HepG2 (cell line): ENCODE measurements around the gene TMEM134.

Experiments
- CC2D1A ChIP-seq: sonication (generic); formaldehyde crosslinking; IDR thresholded peaks from 2 replicates; pipeline ENCODE4 v1.8.1; 2023; ENCODE audit warnings: mild to moderate bottlenecking, missing genetic modification reagents
- CTCF ChIP-seq: sonication (generic); formaldehyde crosslinking; IDR thresholded peaks from 2 replicates; pipeline ENCODE4 v1.5.0; 2020; ENCODE audit warnings: mild to moderate bottlenecking, missing genetic modification reagents, moderate library complexity
- EZH2 ChIP-seq: conservative IDR thresholded peaks from 2 replicates; pipeline ENCODE4 v1.6.1; 2012; ENCODE audit warnings: mild to moderate bottlenecking, low read depth, low read length, moderate library complexity
- NR2F1 ChIP-seq, 2 experiments: fragments of 450-650 bp in 1 of 2; formaldehyde crosslinking in 1 of 2; IDR thresholded peaks; 2 replicates each; pipeline versions ENCODE4 v1.5.0 to v1.6.1; 2016 to 2020; ENCODE audit warnings: mild to moderate bottlenecking in 1 of 2, missing compliant biosample characterization in 1 of 2, missing genetic modification reagents in 1 of 2, moderate library complexity in 1 of 2
- SRSF1 ChIP-seq: fragments of 200-400 bp; formaldehyde crosslinking; optimal IDR thresholded peaks from 2 replicates; pipeline ENCODE3; 2017; ENCODE audit warnings: mild to moderate bottlenecking, low read depth, low read length, moderate library complexity
- STAT6 ChIP-seq: sonication (generic); formaldehyde crosslinking; IDR thresholded peaks from 2 replicates; pipeline ENCODE4 v1.4.0; 2020; ENCODE audit warnings: missing genetic modification reagents, mild to moderate bottlenecking, borderline replicate concordance
- TFE3 ChIP-seq: IDR thresholded peaks from 2 replicates; pipeline ENCODE4 v1.6.1; 2016
- ZNF549 ChIP-seq: sonication (generic); formaldehyde crosslinking; IDR thresholded peaks from 2 replicates; pipeline ENCODE4 v1.5.0; 2020; ENCODE audit warnings: missing genetic modification reagents
- ZNF776 ChIP-seq: sonication (generic); formaldehyde crosslinking; IDR thresholded peaks from 2 replicates; pipeline ENCODE4 v1.4.0; 2020; ENCODE audit warnings: mild to moderate bottlenecking, missing genetic modification reagents
- ZNF780A ChIP-seq: sonication (generic); formaldehyde crosslinking; IDR thresholded peaks from 2 replicates; pipeline ENCODE4 v1.8.0; 2022; ENCODE audit warnings: mild to moderate bottlenecking, missing genetic modification reagents, moderate library complexity

DNA sequence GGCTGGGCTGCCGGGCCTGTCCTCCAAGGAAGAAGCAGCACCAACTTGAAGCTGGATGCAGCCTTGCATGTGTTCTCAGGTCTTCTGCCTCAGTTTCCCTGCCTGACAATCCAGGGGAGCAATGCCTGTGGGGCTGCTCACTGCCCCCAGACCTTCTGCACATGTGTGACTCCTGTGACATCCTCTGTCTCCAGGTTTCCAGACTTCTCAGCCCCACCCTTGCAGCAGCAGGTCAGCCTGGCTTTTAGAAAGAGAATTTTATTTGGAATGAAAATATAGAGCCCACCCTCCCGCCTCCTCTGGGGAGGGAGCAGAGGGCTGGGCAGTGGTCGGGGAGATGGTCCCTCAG lies 31.3 kb downstream of the TMEM134 start:
- TF ChIP-seq CC2D1A (CRISPR knock-in tag): no peak
- no peak for TF ChIP-seq ZNF780A (CRISPR knock-in tag)
- TF ChIP-seq ZNF776 (CRISPR knock-in tag): no peak
- TF ChIP-seq CTCF (CRISPR knock-in tag): no peak
- TF ChIP-seq STAT6: no peak
- no peak for TF ChIP-seq ZNF549 (CRISPR knock-in tag)
- no peak for TF ChIP-seq SRSF1
- TF ChIP-seq EZH2: no peak
- TF ChIP-seq NR2F1 (CRISPR knock-in tag; IDR thresholded peaks at IDR 0.05): no peak
- no peak for TF ChIP-seq TFE3 (CRISPR knock-in tag)
